Sigmoid colon (tissue), 3 donors: ENCODE results near the gene DHRS4.

Experiments
- CTCF ChIP-seq, 4 experiments: fragments of 450-650 bp in 3 of 4; fragments of 200-600 bp in 1 of 4; IDR thresholded peaks; one replicate each; pipeline ENCODE4 v1.5.1; 2016 to 2019; ENCODE audit warnings: antibody characterized with exemption in 4 of 4, mild to moderate bottlenecking in 3 of 4, moderate library complexity in 2 of 4
- POLR2A ChIP-seq, 2 donors: fragments of 450-650 bp; IDR thresholded peaks; one replicate each; pipeline ENCODE4 v1.6.1; 2016; ENCODE audit warnings: antibody characterized with exemption in 2 of 2, mild to moderate bottlenecking in 2 of 2, moderate library complexity in 2 of 2

DNA sequence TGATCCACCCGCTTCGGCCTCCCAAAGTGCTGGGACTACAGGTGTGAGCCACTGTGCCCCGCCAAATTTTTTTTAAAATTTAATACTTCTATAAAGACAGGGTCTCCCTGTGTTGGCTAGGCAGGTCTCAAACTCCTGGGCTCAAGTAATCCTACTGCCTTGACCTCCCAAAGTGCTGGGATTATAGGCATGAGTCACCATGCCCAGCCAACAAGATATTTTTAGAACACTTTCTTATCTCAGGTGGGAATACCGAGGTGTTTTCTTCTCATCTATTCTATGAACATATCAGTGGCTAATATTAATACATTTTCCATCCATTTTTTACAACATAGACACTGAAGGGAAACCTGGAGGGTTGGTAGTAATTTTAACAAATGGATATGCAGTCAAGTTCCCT, 38.0 kb upstream of the DHRS4 start:
- TF ChIP-seq CTCF (IDR thresholded peaks at IDR 0.05) (no peak), POLR2A (IDR thresholded peaks at IDR 0.05) (no peak)
